K562 (cell line): ENCODE measurements around the gene SAXO1. TPM values are rescaled to one million over a fixed set of nuclear protein-coding genes. Genes with fewer than 3 reads are reported as not detected.

Experiments used
- ATAC-seq: fragments of 200-7000 bp; cut with Tn5 transposase; 3 replicates; pipeline ENCODE4 v1.9.1; 2020; ENCODE audit warnings: moderate library complexity
- BruUV-seq: library from RNA; stranded (reverse); fragments of 400-500 nt; replicated peaks from 2 replicates; lab custom pipeline; 2021; lab: Mats Ljungman, UMichigan
- CTCF ChIA-PET: fragments of 300-600 bp; formaldehyde crosslinking; extraction: SDS; loops from one replicate; lab custom pipeline; 2021; ENCODE audit warnings: low intra/inter-chr PET ratio; lab: Yijun Ruan, JAX
- POLR2A ChIA-PET: fragments of 300-600, 350-650 bp; sonication (Branson Sonifier 250); formaldehyde crosslinking; extraction: SDS; loops from one replicate; lab custom pipeline; 2021; ENCODE audit warnings: antibody characterized with exemption, inconsistent platforms; lab: Yijun Ruan, JAX
- DNase-seq, 4 experiments: peaks; one replicate each; pipeline versions ENCODE4 v3.0.0 to v3.0.0-alpha.2; 2011 to 2018; ENCODE audit warnings: low spot score in 3 of 4, mixed read lengths in 3 of 4; ENCODE audit errors: extremely low read depth in 1 of 4
- FAIRE-seq: peaks from 2 replicates; lab custom pipeline; 2011; peaks lifted over from hg19 to GRCh38; lab: Jason Lieb, UNC
- H2AFZ ChIP-seq: 2 replicates; pipeline ENCODE4 v1.6.0; 2011; ENCODE audit warnings: low read depth, low read length, control low read depth, inconsistent platforms
- H3K27ac ChIP-seq: fragments of 200-600 bp; 3 replicates; pipeline ENCODE4 v1.8.0; 2011; ENCODE audit warnings: low read depth, mild to moderate bottlenecking, control low read depth, inconsistent platforms, low read length, moderate library complexity, mixed read lengths; ENCODE audit errors: extremely low read depth
- H3K27me3 ChIP-seq, 2 experiments: fragments of 300-600 bp in 1 of 2; 2 replicates in 1 of 2; 3 replicates in 1 of 2; pipeline versions ENCODE4 v1.6.0 to v1.8.0; 2011; ENCODE audit warnings: inconsistent platforms in 2 of 2, low read length in 2 of 2, mild to moderate bottlenecking in 1 of 2, mixed read lengths in 1 of 2, moderate library complexity in 1 of 2; ENCODE audit not compliant: control insufficient read depth in 2 of 2, insufficient read depth in 2 of 2
- H3K36me3 ChIP-seq: fragments of 300-600 bp; 3 replicates; pipeline ENCODE4 v1.8.0; 2011; ENCODE audit warnings: mild to moderate bottlenecking, low read length, inconsistent platforms; ENCODE audit not compliant: control insufficient read depth, insufficient read depth
- H3K4me1 ChIP-seq, 2 experiments: fragments of 200-600 bp in 1 of 2; replicated peaks in 1 of 2; 2 replicates in 1 of 2; 3 replicates in 1 of 2; pipeline versions ENCODE4 v1.5.1 to v1.8.0; 2011; ENCODE audit warnings: inconsistent platforms in 2 of 2, low read length in 2 of 2, mild to moderate bottlenecking in 1 of 2, mixed read lengths in 1 of 2, moderate library complexity in 1 of 2; ENCODE audit not compliant: control insufficient read depth in 2 of 2, insufficient read depth in 2 of 2
- H3K4me2 ChIP-seq: 2 replicates; pipeline ENCODE4 v1.6.1; 2011; ENCODE audit warnings: low read length, control low read depth, inconsistent platforms, mixed read lengths; ENCODE audit not compliant: insufficient read depth
- H3K4me3 ChIP-seq: fragments of 200-600 bp; sonication (generic), shearing (Covaris generic); 2 replicates; pipeline ENCODE4 v1.5.1; 2016; ENCODE audit warnings: control low read depth, inconsistent platforms
- H3K79me2 ChIP-seq: fragments of 200-600 bp; 3 replicates; pipeline ENCODE4 v1.8.0; 2011; ENCODE audit warnings: low read length, inconsistent platforms; ENCODE audit not compliant: control insufficient read depth, insufficient read depth
- H3K9ac ChIP-seq, 2 experiments: 2 replicates each; pipeline versions ENCODE4 v1.6.0 to v1.6.1; 2011; ENCODE audit warnings: low read depth in 2 of 2, low read length in 2 of 2, control low read depth in 1 of 2, inconsistent platforms in 1 of 2, mild to moderate bottlenecking in 1 of 2, mixed read lengths in 1 of 2; ENCODE audit not compliant: insufficient read depth in 1 of 2
- H3K9me1 ChIP-seq: one replicate; pipeline ENCODE4 v1.6.0; 2011; ENCODE audit warnings: inconsistent platforms, mild to moderate bottlenecking, low read length, moderate library complexity; ENCODE audit not compliant: control insufficient read depth, insufficient read depth
- H3K9me3 ChIP-seq: replicated peaks from 2 replicates; pipeline ENCODE4 v1.5.1; 2011; ENCODE audit warnings: low read depth, low read length, inconsistent platforms; ENCODE audit not compliant: control insufficient read depth, insufficient read depth
- H4K20me1 ChIP-seq: replicated peaks from 2 replicates; pipeline ENCODE4 v1.6.1; 2011; ENCODE audit warnings: low read length, inconsistent platforms, mixed read lengths; ENCODE audit not compliant: control insufficient read depth, insufficient read depth
- ADNP ChIP-seq: fragments of 200-800 bp; sonication (Bioruptor generic); IDR thresholded peaks from 2 replicates; pipeline ENCODE4 v1.6.1; 2016; ENCODE audit warnings: missing genetic modification characterization, missing compliant biosample characterization
- ARID2 ChIP-seq: fragments of 450-650 bp; IDR thresholded peaks from 2 replicates; pipeline ENCODE4 v1.6.1; 2017; ENCODE audit warnings: antibody characterized with exemption, mild to moderate bottlenecking
- ERF ChIP-seq: fragments of 450-650 bp; formaldehyde crosslinking; IDR thresholded peaks from 2 replicates; pipeline ENCODE4 v1.4.0; 2020; ENCODE audit warnings: mild to moderate bottlenecking, mixed read lengths
- GATAD2B ChIP-seq: fragments of 450-650 bp; IDR thresholded peaks from 2 replicates; pipeline ENCODE4 v1.6.1; 2017; ENCODE audit warnings: mild to moderate bottlenecking, borderline replicate concordance
- GTF2A2 ChIP-seq: IDR thresholded peaks from 2 replicates; pipeline ENCODE4 v1.6.1; 2016; ENCODE audit warnings: mild to moderate bottlenecking, missing genetic modification characterization, missing compliant biosample characterization
- NCOA1 ChIP-seq: fragments of 450-650 bp; IDR thresholded peaks from 2 replicates; pipeline ENCODE4 v1.6.1; 2016; ENCODE audit warnings: low read depth
- PCBP2 ChIP-seq: fragments of 200-400 bp; formaldehyde crosslinking; IDR thresholded peaks from 2 replicates; pipeline ENCODE4 v1.6.1; 2018; ENCODE audit warnings: low read length, low read depth, mild to moderate bottlenecking, moderate library complexity; ENCODE audit not compliant: poor library complexity, severe bottlenecking
- POLR3A ChIP-seq: IDR thresholded peaks from 2 replicates; pipeline ENCODE4 v1.6.1; 2011; ENCODE audit warnings: borderline replicate concordance, mild to moderate bottlenecking, moderate library complexity; ENCODE audit not compliant: insufficient read length, insufficient read depth; ENCODE audit errors: extremely low read depth
- PRPF4 ChIP-seq: fragments of 200-400 bp; formaldehyde crosslinking; IDR thresholded peaks from one replicate; pipeline ENCODE4 v1.6.1; 2017; ENCODE audit warnings: low read length, low read depth, mild to moderate bottlenecking; ENCODE audit not compliant: insufficient read depth, poor library complexity, severe bottlenecking
- SREBF1 ChIP-seq: fragments of 150-350 bp; IDR thresholded peaks from 2 replicates; pipeline ENCODE4 v1.6.1; 2014; ENCODE audit warnings: antibody characterized with exemption, low read depth, low read length, borderline replicate concordance
- THRAP3 ChIP-seq: fragments of 450-650 bp; IDR thresholded peaks from 2 replicates; pipeline ENCODE4 v1.6.1; 2016; ENCODE audit warnings: mild to moderate bottlenecking, inconsistent platforms, borderline replicate concordance
- ZNF586 ChIP-seq: fragments of 450-650 bp; formaldehyde crosslinking; conservative IDR thresholded peaks from 2 replicates; pipeline ENCODE4 v1.4.0; 2020; ENCODE audit warnings: mild to moderate bottlenecking, moderate library complexity
- WGBS: fragments of 100-300 bp; shearing (Covaris generic); methylation state at CpG from one replicate; pipeline ENCODE4 v1.1.6; 2016; ENCODE audit warnings: low coverage, mixed read lengths; ENCODE audit not compliant: insufficient coverage; ENCODE audit errors: missing lambda C conversion rate; 5-methylcytosine and 5-hydroxymethylcytosine counted together
- in situ Hi-C: fragments of 300-500 bp; cut with MboI; formaldehyde crosslinking; loops from 4 replicates; pipeline ENCODE4 v1.15.0; 2018; ENCODE audit warnings: inconsistent platforms, mixed read lengths
- intact Hi-C: fragments of 100-400 bp; cut with micrococcal nuclease; formaldehyde crosslinking; loops from 2 replicates; pipeline ENCODE4 v1.14.2; 2022
- polyA plus RNA-seq, 8 experiments: library from polyadenylated mRNA; depleted of rRNA in 4 of 8; stranded (reverse) in 5 of 8; unstranded in 3 of 8; fragments of >200 nt; fragmentation: Nextera tagmentation in 2 of 8; fragmentation: Illumina TruSeq in 1 of 8; extraction: Ambion mirVana in 2 of 8; extraction: Trizol in 1 of 8; gene quantifications; 2 replicates each; pipeline versions ENCODE4 v1.2.1 to v1.2.3, GENCODE V29; 2011 to 2014; ENCODE audit warnings: inconsistent platforms in 1 of 8, missing spikeins in 1 of 8
- total RNA-seq, 7 experiments: library from RNA; depleted of rRNA in 6 of 7; stranded (reverse); fragments of >200 nt in 6 of 7; fragmentation: Illumina TruSeq in 2 of 7; extraction: Trizol in 2 of 7; gene quantifications; 2 replicates each; pipeline versions ENCODE4 v1.2.1 to v1.2.3, GENCODE V29; 2011 to 2021; ENCODE audit warnings: low replicate concordance in 1 of 7
- TF ChIP-seq, protein P1 (sequence below): fragments of 450-650 bp; conservative IDR thresholded peaks from 2 replicates; pipeline ENCODE4 v1.6.1; 2016; ENCODE audit warnings: missing genetic modification characterization, low read depth, mild to moderate bottlenecking, control low read depth, missing compliant biosample characterization
- TF ChIP-seq, protein P2 (sequence below): fragments of 150-350 bp; IDR thresholded peaks from 2 replicates; pipeline ENCODE4 v1.6.1; 2014; ENCODE audit warnings: low read depth, mild to moderate bottlenecking, low read length, borderline replicate concordance
- TF ChIP-seq, protein P3 (sequence below): fragments of 450-650 bp; IDR thresholded peaks from 2 replicates; pipeline ENCODE4 v1.6.1; 2016; ENCODE audit warnings: antibody characterized with exemption
- TF ChIP-seq, protein P4 (sequence below): fragments of 450-650 bp; IDR thresholded peaks from 2 replicates; pipeline ENCODE4 v1.6.1; 2016

SAXO1 gene
- total and polyA plus RNA-seq, 9 of the 15 experiments (the other 6 are each of a cell fraction or from before 2014, with no cell fraction given): 0.04 TPM; not detected in 8

DNA sequence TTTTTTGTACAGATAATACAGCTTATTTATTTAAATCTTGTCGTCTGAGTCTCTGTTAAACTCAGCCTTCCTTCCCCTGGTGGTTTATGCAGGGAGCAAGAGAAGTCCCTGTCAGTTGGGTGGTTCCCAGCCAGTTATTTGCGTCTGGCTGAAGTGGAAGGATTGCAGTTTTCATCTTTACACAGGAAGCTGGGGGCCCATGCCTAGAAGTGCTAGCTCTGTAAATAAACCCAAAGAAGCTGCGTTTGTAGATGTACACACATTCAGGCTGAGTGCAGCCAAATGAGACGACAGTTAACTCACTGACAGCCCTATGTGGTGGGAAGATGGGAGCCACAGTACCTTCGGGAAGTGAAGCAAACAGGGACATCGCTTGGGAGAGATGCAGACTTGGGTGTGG lies 122.1 kb downstream of the SAXO1 start:
- Histone ChIP-seq H3K27ac (no peak overlapping the region), H3K9ac (no peak overlapping the region), H3K9me1 (no peaks in the 10 kb centered on the region), H3K4me3 (no peak overlapping the region), H2AFZ (no peak overlapping the region), H3K4me2 (no peak overlapping the region), H3K9me3 (no peaks in the 10 kb centered on the region), H3K79me2 (no peaks in the 10 kb centered on the region), H3K4me1 (no peaks in the 10 kb centered on the region; a peak in 1 of 5 replicates), H3K27me3 (peaks cover 0 to 7% of the 10 kb centered on the region in 2 experiments; a peak in 2 of 5 replicates), H3K36me3 (no peaks in the 10 kb centered on the region), H4K20me1 (no peaks in the 10 kb centered on the region)
- no peak for DNase-seq
- ATAC-seq: no peak
- ChIA-PET POLR2A (no interaction called here), CTCF (no interaction called here)
- BruUV-seq: no TSS peak
- 0% methylated on average over 5 of the region's 6 CpGs for WGBS
- in situ Hi-C loops: no loop called here
- no peak for FAIRE-seq
- no peak for TF ChIP-seq GTF2A2
- TF ChIP-seq, protein P1, sequence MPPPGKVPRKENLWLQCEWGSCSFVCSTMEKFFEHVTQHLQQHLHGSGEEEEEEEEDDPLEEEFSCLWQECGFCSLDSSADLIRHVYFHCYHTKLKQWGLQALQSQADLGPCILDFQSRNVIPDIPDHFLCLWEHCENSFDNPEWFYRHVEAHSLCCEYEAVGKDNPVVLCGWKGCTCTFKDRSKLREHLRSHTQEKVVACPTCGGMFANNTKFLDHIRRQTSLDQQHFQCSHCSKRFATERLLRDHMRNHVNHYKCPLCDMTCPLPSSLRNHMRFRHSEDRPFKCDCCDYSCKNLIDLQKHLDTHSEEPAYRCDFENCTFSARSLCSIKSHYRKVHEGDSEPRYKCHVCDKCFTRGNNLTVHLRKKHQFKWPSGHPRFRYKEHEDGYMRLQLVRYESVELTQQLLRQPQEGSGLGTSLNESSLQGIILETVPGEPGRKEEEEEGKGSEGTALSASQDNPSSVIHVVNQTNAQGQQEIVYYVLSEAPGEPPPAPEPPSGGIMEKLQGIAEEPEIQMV: no peak
- no peak for TF ChIP-seq SREBF1
- TF ChIP-seq PRPF4: no peak
- no peak for TF ChIP-seq ADNP
- no peak for TF ChIP-seq ERF
- TF ChIP-seq NCOA1: no peak
- no peak for TF ChIP-seq GATAD2B
- no peak for TF ChIP-seq PCBP2
- no peak for TF ChIP-seq POLR3A
- TF ChIP-seq ARID2: no peak
- TF ChIP-seq, protein P2, sequence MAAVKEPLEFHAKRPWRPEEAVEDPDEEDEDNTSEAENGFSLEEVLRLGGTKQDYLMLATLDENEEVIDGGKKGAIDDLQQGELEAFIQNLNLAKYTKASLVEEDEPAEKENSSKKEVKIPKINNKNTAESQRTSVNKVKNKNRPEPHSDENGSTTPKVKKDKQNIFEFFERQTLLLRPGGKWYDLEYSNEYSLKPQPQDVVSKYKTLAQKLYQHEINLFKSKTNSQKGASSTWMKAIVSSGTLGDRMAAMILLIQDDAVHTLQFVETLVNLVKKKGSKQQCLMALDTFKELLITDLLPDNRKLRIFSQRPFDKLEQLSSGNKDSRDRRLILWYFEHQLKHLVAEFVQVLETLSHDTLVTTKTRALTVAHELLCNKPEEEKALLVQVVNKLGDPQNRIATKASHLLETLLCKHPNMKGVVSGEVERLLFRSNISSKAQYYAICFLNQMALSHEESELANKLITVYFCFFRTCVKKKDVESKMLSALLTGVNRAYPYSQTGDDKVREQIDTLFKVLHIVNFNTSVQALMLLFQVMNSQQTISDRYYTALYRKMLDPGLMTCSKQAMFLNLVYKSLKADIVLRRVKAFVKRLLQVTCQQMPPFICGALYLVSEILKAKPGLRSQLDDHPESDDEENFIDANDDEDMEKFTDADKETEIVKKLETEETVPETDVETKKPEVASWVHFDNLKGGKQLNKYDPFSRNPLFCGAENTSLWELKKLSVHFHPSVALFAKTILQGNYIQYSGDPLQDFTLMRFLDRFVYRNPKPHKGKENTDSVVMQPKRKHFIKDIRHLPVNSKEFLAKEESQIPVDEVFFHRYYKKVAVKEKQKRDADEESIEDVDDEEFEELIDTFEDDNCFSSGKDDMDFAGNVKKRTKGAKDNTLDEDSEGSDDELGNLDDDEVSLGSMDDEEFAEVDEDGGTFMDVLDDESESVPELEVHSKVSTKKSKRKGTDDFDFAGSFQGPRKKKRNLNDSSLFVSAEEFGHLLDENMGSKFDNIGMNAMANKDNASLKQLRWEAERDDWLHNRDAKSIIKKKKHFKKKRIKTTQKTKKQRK: no peak
- TF ChIP-seq, protein P3, sequence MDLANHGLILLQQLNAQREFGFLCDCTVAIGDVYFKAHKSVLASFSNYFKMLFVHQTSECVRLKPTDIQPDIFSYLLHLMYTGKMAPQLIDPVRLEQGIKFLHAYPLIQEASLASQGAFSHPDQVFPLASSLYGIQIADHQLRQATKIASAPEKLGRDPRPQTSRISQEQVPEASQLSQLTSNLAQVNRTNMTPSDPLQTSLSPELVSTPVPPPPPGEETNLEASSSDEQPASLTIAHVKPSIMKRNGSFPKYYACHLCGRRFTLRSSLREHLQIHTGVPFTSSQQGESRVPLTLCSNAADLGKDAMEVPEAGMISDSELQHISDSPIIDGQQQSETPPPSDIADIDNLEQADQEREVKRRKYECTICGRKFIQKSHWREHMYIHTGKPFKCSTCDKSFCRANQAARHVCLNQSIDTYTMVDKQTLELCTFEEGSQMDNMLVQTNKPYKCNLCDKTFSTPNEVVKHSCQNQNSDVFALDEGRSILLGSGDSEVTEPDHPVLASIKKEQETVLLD: no peak
- no peak for TF ChIP-seq ZNF586 (CRISPR knock-in tag)
- TF ChIP-seq, protein P4, sequence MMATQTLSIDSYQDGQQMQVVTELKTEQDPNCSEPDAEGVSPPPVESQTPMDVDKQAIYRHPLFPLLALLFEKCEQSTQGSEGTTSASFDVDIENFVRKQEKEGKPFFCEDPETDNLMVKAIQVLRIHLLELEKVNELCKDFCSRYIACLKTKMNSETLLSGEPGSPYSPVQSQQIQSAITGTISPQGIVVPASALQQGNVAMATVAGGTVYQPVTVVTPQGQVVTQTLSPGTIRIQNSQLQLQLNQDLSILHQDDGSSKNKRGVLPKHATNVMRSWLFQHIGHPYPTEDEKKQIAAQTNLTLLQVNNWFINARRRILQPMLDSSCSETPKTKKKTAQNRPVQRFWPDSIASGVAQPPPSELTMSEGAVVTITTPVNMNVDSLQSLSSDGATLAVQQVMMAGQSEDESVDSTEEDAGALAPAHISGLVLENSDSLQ: no peak
- TF ChIP-seq THRAP3: no peak
- intact Hi-C loops: no loop called here
